ENCODE measurements around the gene SPRR4.

The SPRR4 gene

GRCh38 chr1:152970495-152970894, at the start of gene SPRR4:
SPRR4 (plus strand) TSS chr1:152970648; CDS start chr1:152971891, 1,243 bp downstream.
- no peaks in the 10 kb centered on the region for H3K4me1 Mint-ChIP-seq

GRCh38 chr1:152924191-152924590, 46.3 kb upstream of the SPRR4 start:
- Mint-ChIP-seq H3K36me3 (no peaks in the 10 kb centered on the region), H3K4me1 (no peaks in the 10 kb centered on the region), H3K27me3 (peaks cover 10% of the 10 kb centered on the region), H3K27ac (no peak overlapping the region), H3K9me3 (peaks cover 3% of the 10 kb centered on the region), H3K4me3 (no peak overlapping the region)
- ATAC-seq (ENCODE audit: low read depth) (no peak), DNase-seq (ENCODE audit: low spot score in 2 of 2) (no peak)

More at GRCh38 chr1:152970495-152970894, at the start of gene SPRR4:
- Mint-ChIP-seq H3K9me3 (no peaks in the 10 kb centered on the region), H3K27ac (no peak within 1 kb of the TSS), H3K4me3 (no peak within 1 kb of the TSS), H3K36me3 (no peaks in the 10 kb centered on the region), H3K27me3 (peaks cover 10% of the 10 kb centered on the region)
- DNase-seq (ENCODE audit: low spot score in 2 of 2) = no peak
- no peak for ATAC-seq (ENCODE audit: low read depth)

DNA sequence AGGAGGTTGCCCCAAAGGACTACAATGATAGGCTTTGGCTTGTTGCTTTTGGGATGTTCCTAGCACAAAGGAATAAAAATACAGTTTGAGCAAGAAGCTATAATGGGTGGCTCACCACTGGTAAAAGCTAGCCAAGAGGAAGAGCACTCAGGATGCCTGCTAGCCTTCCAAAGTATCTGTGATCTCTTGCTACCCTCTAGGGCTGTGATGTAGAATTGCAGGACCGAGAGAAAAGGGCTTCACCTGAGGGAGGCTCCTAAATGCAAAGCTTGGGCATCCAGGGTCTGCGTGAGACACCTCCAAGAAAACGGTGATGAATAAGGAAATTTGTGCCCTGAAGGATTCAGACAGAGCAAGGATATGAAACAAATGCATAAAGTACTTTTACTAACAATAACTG, 44.4 kb upstream of the SPRR4 start:
- no peaks in the 10 kb centered on the region for H3K4me1 Mint-ChIP-seq
- H3K27ac Mint-ChIP-seq = no peak overlapping the region
- peaks cover 2% of the 10 kb centered on the region for H3K9me3 Mint-ChIP-seq
- DNase-seq (ENCODE audit: low spot score in 2 of 2) (no peak), ATAC-seq (ENCODE audit: low read depth) (no peak)
- H3K27me3 Mint-ChIP-seq = peaks cover 10% of the 10 kb centered on the region
- no peaks in the 10 kb centered on the region for H3K36me3 Mint-ChIP-seq
- no peak overlapping the region for H3K4me3 Mint-ChIP-seq

- Mint-ChIP-seq H3K4me3 (no peak overlapping the region), H3K36me3 (no peaks in the 10 kb centered on the region), H3K9me3 (peaks cover 2% of the 10 kb centered on the region), H3K27me3 (peaks cover 8% of the 10 kb centered on the region), H3K4me1 (no peaks in the 10 kb centered on the region), H3K27ac (no peak overlapping the region)
- DNase-seq (ENCODE audit: low spot score in 2 of 2) (no peak), ATAC-seq (ENCODE audit: low read depth) (no peak)
These were observed 41.8 kb upstream of the SPRR4 start for GRCh38 chr1:152928671-152929070.

GRCh38 chr1:152932170-152932811, 38.2 kb upstream of the SPRR4 start:
- Mint-ChIP-seq H3K27me3 (peaks cover 6% of the 10 kb centered on the region), H3K9me3 (peaks cover 2% of the 10 kb centered on the region), H3K4me1 (no peaks in the 10 kb centered on the region), H3K4me3 (no peak overlapping the region), H3K36me3 (no peaks in the 10 kb centered on the region), H3K27ac (no peak overlapping the region)
- no peak for ATAC-seq (ENCODE audit: low read depth)
- DNase-seq (ENCODE audit: low spot score in 2 of 2) = no peak

DNA sequence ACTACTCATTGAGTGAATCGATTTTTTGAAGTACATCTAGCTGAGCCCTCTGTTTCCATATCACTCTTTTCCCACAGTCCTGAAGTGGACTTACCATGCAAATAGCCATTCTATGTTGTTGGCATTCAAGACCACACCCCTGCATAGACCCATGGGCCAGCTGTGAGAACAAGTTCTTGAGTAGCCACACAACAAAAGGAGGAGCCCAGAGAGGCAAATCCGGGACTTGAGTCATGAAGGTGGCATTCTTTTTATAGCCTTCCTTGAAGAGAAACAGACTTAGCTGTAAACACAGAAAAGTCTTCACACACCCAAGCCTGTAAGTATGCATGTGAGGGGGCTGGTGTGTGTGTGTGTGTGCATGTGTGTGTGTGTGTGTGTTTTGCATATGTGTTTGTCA, 37.3 kb upstream of the SPRR4 start:
- no peak for ATAC-seq (ENCODE audit: low read depth)
- Mint-ChIP-seq H3K4me1 (no peaks in the 10 kb centered on the region), H3K4me3 (no peak overlapping the region)

DNA sequence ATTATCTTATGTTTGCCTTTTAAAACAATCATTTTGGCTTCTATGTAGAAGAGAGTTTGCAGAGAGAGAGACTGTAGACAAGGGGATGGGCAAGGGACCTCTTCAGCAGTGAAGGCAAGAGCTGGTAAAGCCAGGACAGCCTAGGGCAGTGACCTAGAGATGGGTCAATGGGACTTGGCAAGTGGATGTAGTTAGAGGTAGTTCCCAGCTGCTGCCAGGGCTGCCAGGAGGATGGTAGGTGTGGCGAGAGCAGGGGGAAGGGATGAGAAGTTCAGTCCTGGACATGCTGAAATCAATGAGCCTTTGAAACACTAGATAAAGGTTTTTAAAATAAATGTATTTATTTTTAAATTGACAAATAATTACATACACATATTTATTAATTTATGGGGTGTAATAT, 29.8 kb upstream of the SPRR4 start:
- no peak for DNase-seq (ENCODE audit: low spot score in 2 of 2)
- Mint-ChIP-seq H3K9me3 (no peaks in the 10 kb centered on the region), H3K27me3 (peaks cover 1% of the 10 kb centered on the region), H3K36me3 (no peaks in the 10 kb centered on the region), H3K4me1 (no peaks in the 10 kb centered on the region), H3K4me3 (no peak overlapping the region), H3K27ac (no peak overlapping the region)
- ATAC-seq (ENCODE audit: low read depth) = no peak

More for the DNA sequence above, 37.3 kb upstream of the SPRR4 start:
- Mint-ChIP-seq H3K27ac (no peak overlapping the region), H3K36me3 (no peaks in the 10 kb centered on the region), H3K9me3 (peaks cover 2% of the 10 kb centered on the region), H3K27me3 (peaks cover 6% of the 10 kb centered on the region)
- DNase-seq (ENCODE audit: low spot score in 2 of 2) = no peak

DNA sequence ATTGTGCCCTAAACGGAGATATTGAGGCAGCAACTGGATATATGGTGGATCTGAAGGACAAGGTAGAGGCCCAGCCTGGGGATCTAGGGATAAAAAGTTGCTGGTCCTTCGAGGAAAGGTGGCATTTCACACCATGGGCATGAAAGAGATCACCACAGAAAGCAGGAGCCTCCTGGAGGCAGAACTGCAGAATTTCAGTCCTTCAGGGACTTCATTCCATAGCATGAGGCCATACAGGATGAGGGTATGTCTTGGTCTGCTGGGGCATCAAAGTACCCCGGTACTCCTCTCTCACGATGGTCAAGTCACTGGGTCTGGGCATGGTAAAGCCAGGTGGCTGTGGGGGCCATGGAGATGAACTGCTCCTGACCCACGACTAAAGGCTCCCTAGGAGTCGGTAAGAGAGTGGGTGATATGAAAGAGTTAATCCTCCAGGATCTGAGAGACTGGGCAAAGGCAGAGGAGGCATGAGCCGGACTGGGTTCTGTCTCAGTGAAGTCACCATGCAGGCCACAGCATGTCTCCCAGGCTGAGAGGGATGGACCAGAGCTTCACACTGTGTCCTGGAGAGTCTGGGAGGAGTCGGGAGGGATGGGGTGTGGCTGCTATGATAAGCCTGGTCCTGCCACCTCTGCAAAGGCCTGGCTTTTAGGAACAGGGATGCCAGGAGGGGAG, 29.3 kb upstream of the SPRR4 start:
- no peak for DNase-seq (ENCODE audit: low spot score in 2 of 2)
- Mint-ChIP-seq H3K36me3 (no peaks in the 10 kb centered on the region), H3K4me1 (no peaks in the 10 kb centered on the region), H3K4me3 (no peak overlapping the region), H3K9me3 (no peaks in the 10 kb centered on the region), H3K27ac (no peak overlapping the region), H3K27me3 (peaks cover 1% of the 10 kb centered on the region)
- ATAC-seq (ENCODE audit: low read depth) = no peak

GRCh38 chr1:152942161-152942560, 28.3 kb upstream of the SPRR4 start:
- no peaks in the 10 kb centered on the region for H3K4me1 Mint-ChIP-seq
- no peaks in the 10 kb centered on the region for H3K36me3 Mint-ChIP-seq
- DNase-seq (ENCODE audit: low spot score in 2 of 2) (no peak), ATAC-seq (ENCODE audit: low read depth) (no peak)
- no peaks in the 10 kb centered on the region for H3K9me3 Mint-ChIP-seq
- H3K27ac Mint-ChIP-seq = no peak overlapping the region
- H3K4me3 Mint-ChIP-seq = no peak overlapping the region
- H3K27me3 Mint-ChIP-seq = peaks cover 1% of the 10 kb centered on the region

DNA sequence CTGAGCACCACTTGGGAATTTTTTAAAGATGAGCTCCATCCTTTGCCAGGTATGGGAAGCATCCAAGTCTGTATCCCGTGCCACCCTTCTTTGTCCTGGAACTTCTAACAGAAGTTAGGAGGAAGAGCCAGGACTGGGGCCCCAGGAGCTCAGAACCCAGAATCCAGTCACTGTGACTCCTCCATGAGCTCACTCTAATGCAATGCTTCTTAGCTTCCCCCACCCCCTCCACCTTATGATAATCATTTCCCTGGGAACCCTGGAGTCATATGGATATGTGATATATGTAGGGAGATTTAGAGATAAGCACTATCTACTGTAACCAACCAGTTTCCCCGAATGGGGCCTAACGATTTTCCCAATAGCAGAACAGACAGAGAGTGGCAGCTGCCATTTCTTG, 24.2 kb upstream of the SPRR4 start:
- H3K9me3 Mint-ChIP-seq = no peaks in the 10 kb centered on the region
- no peak overlapping the region for H3K4me3 Mint-ChIP-seq
- no peaks in the 10 kb centered on the region for H3K36me3 Mint-ChIP-seq
- DNase-seq (ENCODE audit: low spot score in 2 of 2) = no peak
- H3K27ac Mint-ChIP-seq = no peak overlapping the region
- peaks cover 4% of the 10 kb centered on the region for H3K27me3 Mint-ChIP-seq
- no peaks in the 10 kb centered on the region for H3K4me1 Mint-ChIP-seq
- no peak for ATAC-seq (ENCODE audit: low read depth)

DNA sequence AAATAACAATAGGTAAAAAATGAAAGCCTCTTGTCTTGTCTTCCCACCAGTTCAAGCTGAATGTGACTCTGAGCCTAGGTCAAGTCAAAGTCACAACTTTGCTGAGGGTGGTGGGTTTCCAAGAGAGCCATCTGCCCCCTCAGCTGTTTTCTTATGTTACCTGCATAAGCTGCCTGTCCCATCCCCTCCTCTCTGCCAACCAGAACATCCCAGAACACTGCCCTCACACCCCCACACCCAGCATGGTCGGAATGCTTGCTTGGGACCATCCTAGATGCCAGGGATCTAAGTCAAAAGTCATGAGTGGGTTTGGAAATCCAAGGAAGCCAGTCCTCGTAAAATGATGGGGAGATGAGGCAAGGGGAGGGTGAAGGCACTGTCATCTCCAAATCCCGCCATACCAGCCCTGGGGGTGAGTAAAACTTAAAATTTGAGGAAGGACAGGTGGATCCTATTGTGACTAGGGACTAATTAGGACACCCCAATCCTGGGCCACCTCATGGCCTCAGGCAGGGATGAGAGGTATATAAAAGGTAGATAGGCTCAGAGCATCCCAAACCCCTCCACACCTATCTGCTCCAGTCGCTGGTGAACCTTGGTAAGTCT, 23.7 kb upstream of the SPRR4 start, which contains the start of gene SPRR5:
SPRR5 (plus strand) TSS at position 556 of the 606 bp plus-strand sequence. CDS start 1,349 bp downstream, outside the sequence.
- ATAC-seq (ENCODE audit: low read depth) = no peak
- no peaks in the 10 kb centered on the region for H3K36me3 Mint-ChIP-seq

GRCh38 chr1:152951711-152952110, 18.7 kb upstream of the SPRR4 start:
- ATAC-seq (ENCODE audit: low read depth) = no peak
- no peaks in the 10 kb centered on the region for H3K36me3 Mint-ChIP-seq
- DNase-seq (ENCODE audit: low spot score in 2 of 2) = no peak
- H3K9me3 Mint-ChIP-seq = no peaks in the 10 kb centered on the region
- H3K4me1 Mint-ChIP-seq = no peaks in the 10 kb centered on the region
- no peak overlapping the region for H3K4me3 Mint-ChIP-seq
- H3K27me3 Mint-ChIP-seq = peaks cover 8% of the 10 kb centered on the region
- H3K27ac Mint-ChIP-seq = no peak overlapping the region

More for the DNA sequence above, 23.7 kb upstream of the SPRR4 start, which contains the start of gene SPRR5:
- H3K27ac Mint-ChIP-seq = no peak within 1 kb of the TSS
- H3K27me3 Mint-ChIP-seq = peaks cover 4% of the 10 kb centered on the region
- H3K9me3 Mint-ChIP-seq = no peaks in the 10 kb centered on the region
- H3K4me3 Mint-ChIP-seq = no peak within 1 kb of the TSS
- DNase-seq (ENCODE audit: low spot score in 2 of 2) = no peak
- no peaks in the 10 kb centered on the region for H3K4me1 Mint-ChIP-seq

GRCh38 chr1:152953761-152954160, 16.7 kb upstream of the SPRR4 start:
- DNase-seq (ENCODE audit: low spot score in 2 of 2) = no peak
- H3K27me3 Mint-ChIP-seq = peaks cover 6% of the 10 kb centered on the region

GRCh38 chr1:152954436-152954835, 16.0 kb upstream of the SPRR4 start:
- Mint-ChIP-seq H3K9me3 (no peaks in the 10 kb centered on the region), H3K4me1 (no peaks in the 10 kb centered on the region), H3K36me3 (no peaks in the 10 kb centered on the region), H3K4me3 (no peak overlapping the region), H3K27ac (no peak overlapping the region), H3K27me3 (peaks cover 6% of the 10 kb centered on the region)
- DNase-seq (ENCODE audit: low spot score in 2 of 2) (no peak), ATAC-seq (ENCODE audit: low read depth) (no peak)

More at GRCh38 chr1:152953761-152954160, 16.7 kb upstream of the SPRR4 start:
- no peak overlapping the region for H3K4me3 Mint-ChIP-seq
- no peak for ATAC-seq (ENCODE audit: low read depth)
- H3K27ac Mint-ChIP-seq = no peak overlapping the region
- no peaks in the 10 kb centered on the region for H3K9me3 Mint-ChIP-seq
- no peaks in the 10 kb centered on the region for H3K4me1 Mint-ChIP-seq
- H3K36me3 Mint-ChIP-seq = no peaks in the 10 kb centered on the region
